Thymus (tissue), 11 donors: ENCODE results near the gene GNAZ. TPM values are rescaled to one million over a fixed set of nuclear protein-coding genes. Genes with fewer than 3 reads are reported as not detected.

ENCODE experiments used
- DNase-seq, 9 donors: peaks; one replicate each; pipeline ENCODE4 v3.0.0-alpha.2; 2013; ENCODE audit warnings: low spot score in 9 of 9, low read depth in 6 of 9, missing footprints in 1 of 9
- H3K27ac ChIP-seq, 2 donors: one replicate each; pipeline ENCODE4 v1.5.1; 2013; ENCODE audit warnings: control low read depth in 1 of 2, low read depth in 1 of 2, low read length in 1 of 2, mild to moderate bottlenecking in 1 of 2, moderate library complexity in 1 of 2
- H3K27me3 ChIP-seq, 2 donors: one replicate each; pipeline ENCODE4 v1.5.1; 2013; ENCODE audit warnings: low read length in 1 of 2; ENCODE audit not compliant: control insufficient read depth in 2 of 2, insufficient read depth in 1 of 2
- H3K36me3 ChIP-seq, 2 donors: one replicate each; pipeline ENCODE4 v1.5.1; 2013; ENCODE audit warnings: low read length in 1 of 2, mild to moderate bottlenecking in 1 of 2, moderate library complexity in 1 of 2; ENCODE audit not compliant: control insufficient read depth in 2 of 2, insufficient read depth in 2 of 2
- H3K4me1 ChIP-seq, 2 donors: one replicate each; pipeline ENCODE4 v1.5.1; 2013; ENCODE audit warnings: low read length in 2 of 2; ENCODE audit not compliant: control insufficient read depth in 2 of 2, insufficient read depth in 2 of 2
- H3K4me3 ChIP-seq, 2 donors: one replicate each; pipeline ENCODE4 v1.5.1; 2013; ENCODE audit warnings: low read length in 2 of 2, control low read depth in 1 of 2, mild to moderate bottlenecking in 1 of 2
- H3K9me3 ChIP-seq, 2 donors: one replicate each; pipeline ENCODE4 v1.5.1; 2013; ENCODE audit warnings: low read length in 1 of 2, mild to moderate bottlenecking in 1 of 2; ENCODE audit not compliant: control insufficient read depth in 2 of 2, insufficient read depth in 1 of 2
- WGBS: extraction: QIAGEN DNeasy Blood & Tissue Kit; methylation state at CpG from one replicate; pipeline ENCODE4 v1.1.7; 2013; 5-methylcytosine and 5-hydroxymethylcytosine counted together
- polyA plus RNA-seq: library from polyadenylated mRNA; stranded (reverse); fragments of 200-250 nt; gene quantifications from one replicate; pipeline ENCODE4 v1.2.3, GENCODE V29; 2013
- total RNA-seq: library from RNA; stranded (reverse); fragments of 120-200 nt; gene quantifications from one replicate; pipeline ENCODE4 v1.2.4, GENCODE V29; 2013
- donor health status: healthy.

Gene GNAZ
- total and polyA plus RNA-seq, 2 donors = 0.66 to 1.1 TPM

DNA sequence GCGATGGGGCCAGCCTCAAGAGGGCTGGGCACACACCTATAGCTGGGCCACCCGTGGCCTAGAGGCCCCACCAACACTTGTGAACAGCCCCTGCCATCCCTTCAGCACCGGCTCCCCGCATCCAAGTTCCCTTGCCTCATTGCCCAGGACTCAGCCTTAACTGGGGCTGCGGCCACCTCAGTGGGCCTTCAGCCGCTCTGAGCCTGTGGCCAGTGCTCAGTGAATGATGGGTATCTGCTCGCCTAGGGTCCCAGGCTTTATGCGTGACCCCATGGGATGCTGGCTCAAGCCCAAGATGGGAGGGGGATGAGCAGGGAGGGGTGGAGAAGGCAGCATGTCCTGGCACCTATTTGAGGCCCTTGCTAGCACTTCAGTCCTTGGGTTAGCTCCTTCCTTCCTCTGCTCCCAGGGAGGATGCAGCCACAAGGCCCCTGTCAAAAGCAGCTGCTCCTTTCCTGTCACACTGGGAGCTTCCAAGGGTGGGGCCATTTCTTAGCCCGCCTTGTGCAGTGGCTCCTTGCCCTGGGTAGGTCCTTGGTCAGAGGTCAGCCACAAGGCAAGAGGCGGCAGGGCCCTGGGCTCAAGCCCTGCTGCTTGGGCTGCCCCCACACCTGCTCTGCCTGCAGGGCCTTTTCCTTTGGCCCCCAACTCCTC is 31.8 kb downstream of the GNAZ start:
- 98% methylated on average over 10 of the region's 10 CpGs for WGBS
- Histone ChIP-seq H3K4me3 (no peak overlapping the region), H3K27me3 (no peaks in the 10 kb centered on the region), H3K9me3 (no peaks in the 10 kb centered on the region), H3K4me1 (peaks cover 0 to 1% of the 10 kb centered on the region in 2 donors), H3K36me3 (no peaks in the 10 kb centered on the region), H3K27ac (no peak overlapping the region)
- no peak for DNase-seq

- H3K4me1 ChIP-seq = peaks cover 0 to 2% of the 10 kb centered on the region in 2 donors
- no peak for DNase-seq
- no peaks in the 10 kb centered on the region for H3K9me3 ChIP-seq
- no peaks in the 10 kb centered on the region for H3K36me3 ChIP-seq
- H3K4me3 ChIP-seq = no peak overlapping the region
- H3K27ac ChIP-seq = no peak overlapping the region
- 93% methylated on average over 3 of the region's 3 CpGs for WGBS
- no peaks in the 10 kb centered on the region for H3K27me3 ChIP-seq
Measured at GRCh38 chr22:23102776-23103175, 32.5 kb downstream of the GNAZ start.

DNA sequence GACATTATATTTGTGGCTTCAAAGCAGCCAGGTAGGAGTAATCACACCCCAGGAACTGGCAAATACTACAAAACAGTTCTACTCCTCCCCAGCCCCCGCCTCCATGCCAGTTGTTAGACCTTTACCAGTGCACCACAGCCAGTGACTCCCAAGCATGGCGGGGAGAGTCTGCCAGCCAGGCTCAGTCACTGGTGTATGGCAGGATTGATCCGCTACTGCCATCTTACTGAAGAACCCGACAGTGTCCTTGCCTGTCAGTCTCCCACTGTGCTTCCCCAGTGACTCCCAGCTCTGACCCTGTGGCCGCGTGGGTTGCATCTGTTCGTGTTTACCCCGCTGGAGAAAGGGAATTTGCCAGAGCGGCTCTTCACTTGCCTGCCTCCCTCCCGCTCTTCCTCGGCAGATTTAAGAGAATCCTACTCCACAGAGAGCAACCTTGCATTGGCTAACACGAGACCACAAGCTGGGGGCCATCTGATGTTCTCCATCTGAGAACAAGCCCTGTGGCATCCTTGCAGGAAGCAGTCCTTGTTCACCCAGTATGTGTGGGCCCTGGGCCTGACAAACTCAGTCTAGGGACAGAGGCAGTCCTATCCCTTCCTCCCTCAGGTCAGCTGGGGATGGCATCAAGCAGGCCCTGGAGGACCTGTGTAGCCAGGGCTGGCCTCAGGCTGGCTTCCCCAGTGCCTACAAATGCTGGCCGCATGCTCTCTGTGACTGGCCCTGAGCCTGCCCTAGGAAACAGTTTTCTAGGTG is 33.1 kb downstream of the GNAZ start:
- Histone ChIP-seq H3K9me3 (no peaks in the 10 kb centered on the region), H3K36me3 (no peaks in the 10 kb centered on the region), H3K27ac (no peak overlapping the region), H3K27me3 (no peaks in the 10 kb centered on the region), H3K4me3 (no peak overlapping the region), H3K4me1 (peaks cover 0 to 2% of the 10 kb centered on the region in 2 donors)
- 97% methylated on average over 13 of the region's 13 CpGs for WGBS
- no peak for DNase-seq

GRCh38 chr22:23104187-23104971 is 34.1 kb downstream of the GNAZ start:
- Histone ChIP-seq H3K27ac (no peak overlapping the region), H3K4me1 (peaks cover 0 to 2% of the 10 kb centered on the region in 2 donors), H3K27me3 (no peaks in the 10 kb centered on the region), H3K4me3 (no peak overlapping the region), H3K9me3 (no peaks in the 10 kb centered on the region), H3K36me3 (no peaks in the 10 kb centered on the region)
- 93% methylated on average over 12 of the region's 12 CpGs for WGBS
- no peak for DNase-seq

- no peaks in the 10 kb centered on the region for H3K9me3 ChIP-seq
- no peak for DNase-seq
- no peaks in the 10 kb centered on the region for H3K27me3 ChIP-seq
- 98% methylated on average over 5 of the region's 5 CpGs for whole genome bisulfite sequencing
- no peak overlapping the region for H3K27ac ChIP-seq
- H3K36me3 ChIP-seq = no peaks in the 10 kb centered on the region
- H3K4me3 ChIP-seq = no peak overlapping the region
- peaks cover 0 to 2% of the 10 kb centered on the region in 2 donors for H3K4me1 ChIP-seq
Measured at GRCh38 chr22:23105304-23105703, 35.0 kb downstream of the GNAZ start.

GRCh38 chr22:23105919-23106318 is 35.6 kb downstream of the GNAZ start:
- H3K4me1 ChIP-seq = peaks cover 0 to 2% of the 10 kb centered on the region in 2 donors
- 99% methylated on average over 5 of the region's 5 CpGs for WGBS

GRCh38 chr22:23106344-23106743 is 36.0 kb downstream of the GNAZ start:
- Histone ChIP-seq H3K4me1 (peaks cover 0 to 2% of the 10 kb centered on the region in 2 donors), H3K4me3 (no peak overlapping the region), H3K27me3 (no peaks in the 10 kb centered on the region), H3K9me3 (no peaks in the 10 kb centered on the region), H3K36me3 (no peaks in the 10 kb centered on the region), H3K27ac (no peak overlapping the region)
- 95% methylated on average over 4 of the region's 4 CpGs for WGBS
- DNase-seq = no peak

More at GRCh38 chr22:23105919-23106318, 35.6 kb downstream of the GNAZ start:
- DNase-seq = no peak
- H3K27me3 ChIP-seq = no peaks in the 10 kb centered on the region
- H3K27ac ChIP-seq = no peak overlapping the region
- H3K36me3 ChIP-seq = no peaks in the 10 kb centered on the region
- H3K9me3 ChIP-seq = no peaks in the 10 kb centered on the region
- no peak overlapping the region for H3K4me3 ChIP-seq

DNA sequence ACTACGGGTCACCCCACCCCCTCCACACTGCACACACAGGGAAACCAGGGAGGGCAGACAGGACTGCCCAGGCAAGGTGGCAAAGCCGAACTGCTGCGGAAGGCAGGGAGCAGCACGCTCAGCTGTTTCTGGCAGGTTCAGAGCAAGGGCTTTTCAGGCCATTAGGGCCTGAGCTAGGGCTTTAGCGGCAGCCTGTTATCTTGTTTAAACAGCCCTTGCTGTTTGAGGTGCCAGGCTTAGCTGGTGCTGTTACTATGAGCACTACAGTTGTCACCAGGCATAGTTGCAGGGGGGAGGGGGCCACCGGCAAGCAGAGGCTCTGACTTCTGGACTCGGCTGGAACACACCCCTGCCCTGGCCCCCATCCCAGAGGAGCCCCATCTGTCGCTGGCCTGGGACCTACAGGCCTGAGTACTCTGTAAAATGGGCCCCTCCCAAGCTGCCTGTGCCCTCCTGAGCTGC is 36.6 kb downstream of the GNAZ start:
- Histone ChIP-seq H3K4me1 (peaks cover 0 to 4% of the 10 kb centered on the region in 2 donors), H3K27ac (no peak overlapping the region), H3K9me3 (no peaks in the 10 kb centered on the region), H3K4me3 (no peak overlapping the region), H3K27me3 (no peaks in the 10 kb centered on the region), H3K36me3 (no peaks in the 10 kb centered on the region)
- WGBS = 98% methylated on average over 8 of the region's 8 CpGs
- DNase-seq = no peak
